ENCODE data around the gene FKBP1A.

FKBP1A gene

GRCh38 chr20:1322511-1323245 lies 70.2 kb downstream of the FKBP1A start:
- DNase-seq (ENCODE audit: insufficient read length, low spot score) (peak; percentile 56), FAIRE-seq (peak; percentile 42)

- FAIRE-seq, result no peak
- DNase-seq (ENCODE audit: insufficient read length, low spot score), result no peak
These were observed 71.3 kb downstream of the FKBP1A start for GRCh38 chr20:1321654-1321939.

- no peak for DNase-seq (ENCODE audit: insufficient read length, low spot score)
- FAIRE-seq, result no peak
These were observed 71.8 kb downstream of the FKBP1A start for GRCh38 chr20:1320902-1321653.

- FAIRE-seq (no peak), DNase-seq (ENCODE audit: insufficient read length, low spot score) (no peak)
These were observed 72.8 kb downstream of the FKBP1A start for GRCh38 chr20:1320016-1320415.

- FAIRE-seq, result no peak
These were observed 73.4 kb downstream of the FKBP1A start for GRCh38 chr20:1319462-1319861.

GRCh38 chr20:1319051-1319450 lies 73.8 kb downstream of the FKBP1A start:
- no peak for FAIRE-seq
- no peak for DNase-seq (ENCODE audit: insufficient read length, low spot score)

More at GRCh38 chr20:1319462-1319861, 73.4 kb downstream of the FKBP1A start:
- no peak for DNase-seq (ENCODE audit: insufficient read length, low spot score)

All from HTR-8/SVneo (cell line).